ENCODE results near the gene BCL6. TPM values are rescaled to one million over a fixed set of nuclear protein-coding genes. Genes with fewer than 3 reads are reported as not detected.

Gene BCL6
- total RNA-seq (2021; fragmentation: NEBNext Ultra II Directional; extraction: Animal tissue kit (Norgen Biotek cat#: 25700)) = 10 to 100 TPM; 28.0 to 36.5 (median 31.1) TPM
- long read RNA-seq = 0 reads

DNA sequence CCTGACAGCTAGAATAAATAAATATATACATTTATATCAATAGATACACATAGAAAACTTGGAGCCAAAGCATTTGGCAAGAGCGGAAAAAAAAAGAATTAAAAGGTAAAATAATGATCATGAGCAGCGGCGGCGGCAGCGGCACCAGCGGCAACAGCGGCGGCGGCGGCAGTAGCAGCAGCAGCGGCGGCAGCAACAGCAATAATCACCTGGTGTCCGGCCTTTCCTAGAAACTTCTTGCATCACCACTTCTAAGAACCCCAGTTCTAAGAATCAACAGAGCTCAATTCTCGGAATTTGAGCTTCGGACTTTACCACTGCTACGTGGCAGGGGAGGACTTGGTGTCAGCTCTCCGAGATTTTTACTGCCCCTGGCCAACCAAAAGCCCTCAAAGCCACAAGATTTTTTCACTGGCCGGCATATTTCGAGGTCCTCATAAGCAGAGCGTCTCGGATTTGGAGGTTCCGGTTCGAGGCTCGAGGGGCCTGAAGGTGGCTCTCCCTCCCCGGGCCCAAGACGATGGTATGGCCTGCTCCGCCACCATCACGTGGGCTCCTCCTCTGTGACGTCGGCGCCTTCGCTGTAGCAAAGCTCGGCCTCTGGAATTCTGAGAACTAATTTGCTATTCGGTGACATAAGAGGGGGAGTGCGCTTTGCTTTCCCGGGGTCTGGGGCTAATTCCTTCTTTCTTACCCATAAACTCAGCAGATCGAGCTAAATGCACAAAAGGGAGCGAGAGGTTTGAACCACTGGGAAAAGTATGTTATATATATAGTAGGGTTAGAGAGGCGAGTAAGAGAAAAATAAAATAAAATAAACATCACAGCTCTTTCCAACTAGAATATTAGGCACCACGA, at the start of gene BCL6:
Gene BCL6 (minus strand): TSS at position 268 of the 858 bp plus-strand sequence. CDS start 11,775 bp downstream, outside the sequence.
- peak; percentile 98 for DNase-seq
- Mint-ChIP-seq H3K4me3 (peak within 1 kb of the TSS; percentile 97), H3K27me3 (ENCODE audit: insufficient read depth) (peaks cover 2% of the 10 kb centered on the region), H3K36me3 (ENCODE audit: low read depth) (peaks cover 8% of the 10 kb centered on the region; the same call in 1 of the 2 replicates), H3K27ac (peak within 1 kb of the TSS; percentile 100), H3K4me1 (ENCODE audit: low read depth) (peaks cover 65% of the 10 kb centered on the region), H3K9me3 (no peaks in the 10 kb centered on the region)
- TF ChIP-seq, protein P1, sequence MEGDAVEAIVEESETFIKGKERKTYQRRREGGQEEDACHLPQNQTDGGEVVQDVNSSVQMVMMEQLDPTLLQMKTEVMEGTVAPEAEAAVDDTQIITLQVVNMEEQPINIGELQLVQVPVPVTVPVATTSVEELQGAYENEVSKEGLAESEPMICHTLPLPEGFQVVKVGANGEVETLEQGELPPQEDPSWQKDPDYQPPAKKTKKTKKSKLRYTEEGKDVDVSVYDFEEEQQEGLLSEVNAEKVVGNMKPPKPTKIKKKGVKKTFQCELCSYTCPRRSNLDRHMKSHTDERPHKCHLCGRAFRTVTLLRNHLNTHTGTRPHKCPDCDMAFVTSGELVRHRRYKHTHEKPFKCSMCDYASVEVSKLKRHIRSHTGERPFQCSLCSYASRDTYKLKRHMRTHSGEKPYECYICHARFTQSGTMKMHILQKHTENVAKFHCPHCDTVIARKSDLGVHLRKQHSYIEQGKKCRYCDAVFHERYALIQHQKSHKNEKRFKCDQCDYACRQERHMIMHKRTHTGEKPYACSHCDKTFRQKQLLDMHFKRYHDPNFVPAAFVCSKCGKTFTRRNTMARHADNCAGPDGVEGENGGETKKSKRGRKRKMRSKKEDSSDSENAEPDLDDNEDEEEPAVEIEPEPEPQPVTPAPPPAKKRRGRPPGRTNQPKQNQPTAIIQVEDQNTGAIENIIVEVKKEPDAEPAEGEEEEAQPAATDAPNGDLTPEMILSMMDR (IDR thresholded peaks at IDR 0.05) = no peak

- H3K27ac Mint-ChIP-seq = no peak overlapping the region
- H3K4me3 Mint-ChIP-seq = no peak overlapping the region
- no peaks in the 10 kb centered on the region for H3K4me1 Mint-ChIP-seq (ENCODE audit: low read depth)
- H3K27me3 Mint-ChIP-seq (ENCODE audit: insufficient read depth) = peaks cover 8% of the 10 kb centered on the region
- peaks cover 4% of the 10 kb centered on the region; the same call in 1 of the 2 replicates for H3K9me3 Mint-ChIP-seq
- DNase-seq = no peak
- no peaks in the 10 kb centered on the region for H3K36me3 Mint-ChIP-seq (ENCODE audit: low read depth)
- TF ChIP-seq, protein P1 (IDR thresholded peaks at IDR 0.05) = no peak
Measured at GRCh38 chr3:187794731-187795130, 49.5 kb upstream of the BCL6 start.

DNA sequence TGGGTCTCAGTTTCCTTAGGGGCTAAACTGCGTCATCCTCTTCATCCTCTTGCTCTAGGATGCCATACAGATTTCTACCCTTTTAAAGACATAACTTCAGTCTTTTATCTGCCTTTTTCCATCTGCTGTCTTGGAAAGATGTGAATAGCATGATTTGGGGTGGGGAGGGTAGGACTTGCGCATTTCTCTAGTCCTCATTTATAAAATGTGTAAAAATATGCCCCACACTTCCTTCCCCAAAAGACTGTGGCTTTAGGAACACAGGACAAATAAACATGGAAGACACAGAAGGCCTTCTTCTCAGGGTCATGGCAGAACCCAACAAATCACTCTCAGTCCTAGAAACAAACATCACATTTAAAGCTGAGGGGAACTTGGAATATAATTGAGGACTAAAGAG, 48.4 kb upstream of the BCL6 start:
- DNase-seq = no peak
- H3K4me3 Mint-ChIP-seq = no peak overlapping the region
- H3K36me3 Mint-ChIP-seq (ENCODE audit: low read depth) = no peaks in the 10 kb centered on the region
- TF ChIP-seq, protein P1 (IDR thresholded peaks at IDR 0.05) = no peak
- no peaks in the 10 kb centered on the region for H3K4me1 Mint-ChIP-seq (ENCODE audit: low read depth)
- H3K9me3 Mint-ChIP-seq = peaks cover 2% of the 10 kb centered on the region; the same call in 1 of the 2 replicates
- H3K27me3 Mint-ChIP-seq (ENCODE audit: insufficient read depth) = peaks cover 8% of the 10 kb centered on the region
- H3K27ac Mint-ChIP-seq = no peak overlapping the region

- no peaks in the 10 kb centered on the region for H3K4me1 Mint-ChIP-seq (ENCODE audit: low read depth)
- TF ChIP-seq, protein P1 (IDR thresholded peaks at IDR 0.05) = no peak
- no peak for DNase-seq
- H3K27me3 Mint-ChIP-seq (ENCODE audit: insufficient read depth) = peaks cover 10% of the 10 kb centered on the region; the same call in 1 of the 2 replicates
- no peaks in the 10 kb centered on the region for H3K36me3 Mint-ChIP-seq (ENCODE audit: low read depth)
- H3K4me3 Mint-ChIP-seq = no peak overlapping the region
- no peak overlapping the region for H3K27ac Mint-ChIP-seq
- no peaks in the 10 kb centered on the region for H3K9me3 Mint-ChIP-seq
Measured at GRCh38 chr3:187792521-187792920, 47.3 kb upstream of the BCL6 start.

DNA sequence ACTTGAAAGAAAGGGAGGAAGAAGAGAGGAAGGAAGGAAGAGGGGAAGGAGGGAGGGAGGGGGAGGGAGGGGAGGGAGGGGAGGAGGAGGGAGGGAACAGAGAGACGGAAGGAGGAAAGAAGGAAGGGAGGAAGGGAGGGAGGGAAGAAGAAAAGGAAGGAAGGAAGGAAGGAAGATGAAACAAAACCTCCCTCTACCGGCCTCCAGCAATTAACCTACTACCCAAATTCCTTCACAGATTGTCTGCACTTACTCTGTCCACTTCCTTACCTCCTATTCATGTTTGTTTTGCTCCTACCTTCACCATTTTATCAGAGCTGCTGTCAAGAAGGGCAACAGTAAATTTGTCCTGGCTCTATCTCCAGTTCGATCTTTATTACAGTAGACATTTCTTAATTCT, 44.6 kb upstream of the BCL6 start:
- DNase-seq = no peak
- Mint-ChIP-seq H3K4me1 (ENCODE audit: low read depth) (no peaks in the 10 kb centered on the region), H3K36me3 (ENCODE audit: low read depth) (no peaks in the 10 kb centered on the region), H3K4me3 (no peak overlapping the region), H3K27me3 (ENCODE audit: insufficient read depth) (peaks cover 8% of the 10 kb centered on the region), H3K9me3 (no peaks in the 10 kb centered on the region), H3K27ac (no peak overlapping the region)
- TF ChIP-seq, protein P1 (IDR thresholded peaks at IDR 0.05) = no peak

Measured in HFFc6 (cell line).